Activated CD4-positive, alpha-beta T cell treated with anti-CD3 and anti-CD28 coated beads, Interleukin-2, amount 10 ng/mL, durations not matched to agents 7 days and 5 days (primary cell): Measurements from ENCODE around the gene KPNA2. TPM values are rescaled to one million over a fixed set of nuclear protein-coding genes. Genes with fewer than 3 reads are reported as not detected.
"Not testable (repeated sequence)": the region's sequence is repeated elsewhere in the genome, so short reads cannot be mapped to it uniquely, and the experiment has no call there.

Experiments used
- CTCF ChIA-PET: fragments of 350-600 bp; sonication (Branson Sonifier 250); formaldehyde crosslinking; loops from one replicate; lab custom pipeline; 2021; ENCODE audit warnings: antibody characterized with exemption; lab: Charles Lee
- POLR2A ChIA-PET: fragments of 350-600 bp; sonication (Branson Sonifier 250); formaldehyde crosslinking; loops from one replicate; lab custom pipeline; 2021; ENCODE audit warnings: antibody characterized with exemption; lab: Charles Lee
- DNase-seq: peaks from one replicate; pipeline ENCODE4 v3.0.0-alpha.2; 2020
- H3K27ac Mint-ChIP-seq: one replicate; pipeline ENCODE4 v1.8.0; 2021; ENCODE audit warnings: mild to moderate bottlenecking, moderate library complexity, mixed read lengths
- H3K27me3 Mint-ChIP-seq: one replicate; pipeline ENCODE4 v1.8.0; 2021; ENCODE audit warnings: mixed read lengths
- H3K36me3 Mint-ChIP-seq: one replicate; pipeline ENCODE4 v1.8.0; 2021; ENCODE audit warnings: low read depth, mixed read lengths
- H3K4me1 Mint-ChIP-seq: one replicate; pipeline ENCODE4 v1.8.0; 2021; ENCODE audit warnings: mixed read lengths
- H3K4me3 Mint-ChIP-seq: one replicate; pipeline ENCODE4 v1.8.0; 2021; ENCODE audit warnings: mild to moderate bottlenecking, moderate library complexity, mixed read lengths
- H3K9me3 Mint-ChIP-seq: one replicate; pipeline ENCODE4 v1.8.0; 2021; ENCODE audit warnings: mixed read lengths
- total RNA-seq, 2 experiments: library from RNA; stranded (reverse); gene quantifications; one replicate each; pipeline ENCODE4 v1.2.3, GENCODE V29; 2021

The KPNA2 gene
- total RNA-seq, 2 experiments from 2014 or later, result 265 to 292 TPM

- H3K4me3 Mint-ChIP-seq, DNase-seq, H3K36me3 Mint-ChIP-seq, H3K9me3 Mint-ChIP-seq, H3K27me3 Mint-ChIP-seq, POLR2A ChIA-PET, H3K27ac Mint-ChIP-seq: not testable (repeated sequence)
- CTCF ChIA-PET, result interaction anchor here (1.0 to 1.6 kb wide), 2 partner anchors 11 to 14 kb away, joined by 3 to 4 read pairs; no protein-coding TSS in a partner anchor
- peaks cover 14% of the 10 kb centered on the region for H3K4me1 Mint-ChIP-seq
Measured at GRCh38 chr17:68022547-68022946, 13.0 kb upstream of the KPNA2 start.

- Mint-ChIP-seq H3K27me3 (peaks cover 3% of the 10 kb centered on the region), H3K4me3 (no peak overlapping the region), H3K27ac (no peak overlapping the region), H3K4me1 (no peaks in the 10 kb centered on the region), H3K9me3 (no peaks in the 10 kb centered on the region), H3K36me3 (no peaks in the 10 kb centered on the region)
- no peak for DNase-seq
- ChIA-PET POLR2A (no interaction called here), CTCF (interaction anchor here (0.7 to 1.3 kb wide), 3 partner anchors 10 to 332 kb away, joined by 3 to 6 read pairs (median 3); no protein-coding TSS in a partner anchor)
Measured at GRCh38 chr17:68029512-68030215, 5.9 kb upstream of the KPNA2 start.

- H3K9me3 Mint-ChIP-seq, result no peaks in the 10 kb centered on the region
- no peak overlapping the region for H3K4me3 Mint-ChIP-seq
- H3K36me3 Mint-ChIP-seq, result peaks cover 26% of the 10 kb centered on the region
- ChIA-PET CTCF (interaction anchor here (0.7 to 0.9 kb wide), 3 partner anchors 11 to 433 kb away, joined by 3 read pairs; no protein-coding TSS in a partner anchor), POLR2A (no interaction called here)
- H3K4me1 Mint-ChIP-seq, result peaks cover 24% of the 10 kb centered on the region
- DNase-seq, result no peak
- no peak overlapping the region for H3K27ac Mint-ChIP-seq
- H3K27me3 Mint-ChIP-seq, result no peaks in the 10 kb centered on the region
Measured at GRCh38 chr17:68033636-68034451, 1.7 kb upstream of the KPNA2 start.

- H3K4me1 Mint-ChIP-seq, result peaks cover 26% of the 10 kb centered on the region
- no peaks in the 10 kb centered on the region for H3K27me3 Mint-ChIP-seq
- peak overlapping the region; percentile 22 for H3K4me3 Mint-ChIP-seq
- H3K9me3 Mint-ChIP-seq, result no peaks in the 10 kb centered on the region
- ChIA-PET POLR2A (no interaction called here), CTCF (interaction anchor here (0.7 kb wide), 1 partner anchor 432 kb away, joined by 3 read pairs; no protein-coding TSS in a partner anchor)
- no peak overlapping the region for H3K27ac Mint-ChIP-seq
- DNase-seq, result no peak
- H3K36me3 Mint-ChIP-seq, result peaks cover 29% of the 10 kb centered on the region
Measured at GRCh38 chr17:68034452-68034776, 1.1 kb upstream of the KPNA2 start.

GRCh38 chr17:68035131-68035522 is 408 bp upstream of the KPNA2 start:
- H3K4me1 Mint-ChIP-seq, result peaks cover 26% of the 10 kb centered on the region
- H3K27ac Mint-ChIP-seq, result peak overlapping the region; percentile 97
- H3K27me3 Mint-ChIP-seq, result no peaks in the 10 kb centered on the region
- ChIA-PET CTCF (interaction anchor here (0.6 to 2.4 kb wide), 2 partner anchors 15 to 395 kb away, joined by 4 to 8 read pairs; no protein-coding TSS in a partner anchor), POLR2A (interaction anchor here (0.6 to 1.0 kb wide), 2 partner anchors 16 to 545 kb away, joined by 3 read pairs; no protein-coding TSS in a partner anchor)
- peak; percentile 92 for DNase-seq
- peaks cover 33% of the 10 kb centered on the region for H3K36me3 Mint-ChIP-seq
- H3K4me3 Mint-ChIP-seq, result peak overlapping the region; percentile 96
- H3K9me3 Mint-ChIP-seq, result no peaks in the 10 kb centered on the region

GRCh38 chr17:68036304-68037147 is 991 bp downstream of the KPNA2 start:
- ChIA-PET POLR2A (no interaction called here), CTCF (interaction anchor here (0.9 to 2.4 kb wide), 5 partner anchors 12 to 69 kb away, joined by 3 to 8 read pairs (median 4); no protein-coding TSS in a partner anchor)
- Mint-ChIP-seq H3K27ac (peak overlapping the region; percentile 97), H3K27me3 (no peaks in the 10 kb centered on the region), H3K36me3 (peaks cover 41% of the 10 kb centered on the region), H3K9me3 (no peaks in the 10 kb centered on the region), H3K4me1 (peaks cover 32% of the 10 kb centered on the region), H3K4me3 (peak overlapping the region; percentile 96)
- DNase-seq, result no peak

- CTCF ChIA-PET, result no interaction called here
- Mint-ChIP-seq H3K4me3 (no peak overlapping the region), H3K27me3 (no peaks in the 10 kb centered on the region), H3K36me3 (peaks cover 52% of the 10 kb centered on the region), H3K9me3 (no peaks in the 10 kb centered on the region), H3K4me1 (peaks cover 19% of the 10 kb centered on the region), H3K27ac (no peak overlapping the region)
- POLR2A ChIA-PET, result no interaction called here
- no peak for DNase-seq
Measured at GRCh38 chr17:68047153-68047846, 11.8 kb downstream of the KPNA2 start.

- POLR2A ChIA-PET, H3K27ac Mint-ChIP-seq, H3K4me3 Mint-ChIP-seq, H3K27me3 Mint-ChIP-seq, H3K9me3 Mint-ChIP-seq, CTCF ChIA-PET, DNase-seq: not testable (repeated sequence)
- Mint-ChIP-seq H3K36me3 (peaks cover 47% of the 10 kb centered on the region), H3K4me1 (peaks cover 19% of the 10 kb centered on the region)
Measured at GRCh38 chr17:68047890-68048542, 12.5 kb downstream of the KPNA2 start.

- POLR2A ChIA-PET, result no interaction called here
- no peaks in the 10 kb centered on the region for H3K27me3 Mint-ChIP-seq
- no peak overlapping the region for H3K27ac Mint-ChIP-seq
- no peak overlapping the region for H3K4me3 Mint-ChIP-seq
- H3K36me3 Mint-ChIP-seq, result peaks cover 38% of the 10 kb centered on the region
- H3K4me1 Mint-ChIP-seq, result peaks cover 18% of the 10 kb centered on the region
- H3K9me3 Mint-ChIP-seq, result no peaks in the 10 kb centered on the region
- CTCF ChIA-PET, result interaction anchor here (1.2 kb wide), 1 partner anchor 12 kb away, joined by 4 read pairs; no protein-coding TSS in a partner anchor
- no peak for DNase-seq
Measured at GRCh38 chr17:68048996-68049395, 13.5 kb downstream of the KPNA2 start.

- H3K9me3 Mint-ChIP-seq, H3K4me3 Mint-ChIP-seq, DNase-seq, POLR2A ChIA-PET, CTCF ChIA-PET, H3K27me3 Mint-ChIP-seq, H3K27ac Mint-ChIP-seq: not testable (repeated sequence)
- Mint-ChIP-seq H3K36me3 (peaks cover 29% of the 10 kb centered on the region), H3K4me1 (peaks cover 23% of the 10 kb centered on the region)
Measured at GRCh38 chr17:68049812-68050437, 14.4 kb downstream of the KPNA2 start.
